ENCODE measurements around the gene MAPK4.

GRCh38 chr18:50750546-50750945 is 190.7 kb downstream of the MAPK4 start:
- TF ChIP-seq CTCF (IDR thresholded peaks at IDR 0.05; ENCODE audit: borderline replicate concordance, extremely low read depth, low read length, poor library complexity, severe bottlenecking) (no peak), EZH2 (IDR thresholded peaks at IDR 0.05; ENCODE audit: borderline replicate concordance, low read depth, low read length, severe bottlenecking) (no peak)

Measured in DND-41 (cell line).